HG02763 (cell line): ENCODE results near the gene GOLT1A.

ENCODE experiments used
- ATAC-seq: cut with Tn5 transposase; IDR thresholded peaks from one replicate; pipeline ENCODE4 v1.9.1; 2021; ENCODE audit warnings: mild to moderate bottlenecking, moderate library complexity; ENCODE audit not compliant: unreplicated experiment

The GOLT1A gene

GRCh38 chr1:204221271-204221670, 7.5 kb upstream of the GOLT1A start:
- ATAC-seq, result no peak

GRCh38 chr1:204219971-204220616, 6.3 kb upstream of the GOLT1A start:
- no peak for ATAC-seq

- ATAC-seq, result no peak
These were observed 4.8 kb upstream of the GOLT1A start for GRCh38 chr1:204218552-204218951.

- ATAC-seq, result no peak
These were observed 3.8 kb upstream of the GOLT1A start for GRCh38 chr1:204217648-204218000.

GRCh38 chr1:204216880-204217647, 3.3 kb upstream of the GOLT1A start:
- no peak for ATAC-seq

DNA sequence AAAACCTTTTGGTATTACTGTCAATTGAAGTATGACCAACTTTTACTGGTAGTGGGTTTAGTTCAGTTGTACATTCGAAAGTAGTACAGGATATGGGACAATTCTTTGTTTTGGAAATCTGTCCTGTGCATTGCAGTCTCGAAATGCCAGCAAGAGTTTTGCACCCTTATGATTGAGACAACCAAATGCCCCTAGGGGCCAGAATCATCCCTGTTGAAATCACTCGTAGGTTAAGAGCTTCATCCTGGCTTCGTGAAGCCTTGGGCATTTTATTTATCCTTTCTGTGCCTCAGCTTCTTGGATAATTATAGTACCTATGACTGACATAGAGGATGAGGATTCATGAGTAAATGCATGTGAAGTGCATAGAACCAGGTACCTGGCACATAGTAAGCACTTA, 2.4 kb upstream of the GOLT1A start:
- no peak for ATAC-seq

DNA sequence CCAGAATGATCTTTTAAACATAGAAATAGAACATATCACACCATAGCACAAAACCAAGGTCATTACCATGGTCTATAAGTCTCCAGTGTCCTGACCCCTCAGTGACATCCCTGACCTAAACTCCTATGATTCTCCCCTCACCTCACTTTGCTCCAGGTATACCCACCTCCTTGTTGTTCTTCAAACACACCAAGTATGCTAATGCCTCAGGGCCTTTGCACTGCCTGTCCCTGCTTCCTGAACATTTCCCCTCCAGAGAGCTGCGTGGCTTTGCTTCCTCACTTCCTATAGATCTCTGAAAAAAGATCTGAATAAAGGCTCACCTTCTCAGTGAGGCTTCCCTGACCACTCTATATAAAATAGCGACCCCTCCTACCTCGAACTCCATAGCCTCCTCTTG, 1.1 kb downstream of the GOLT1A start:
- no peak for ATAC-seq

DNA sequence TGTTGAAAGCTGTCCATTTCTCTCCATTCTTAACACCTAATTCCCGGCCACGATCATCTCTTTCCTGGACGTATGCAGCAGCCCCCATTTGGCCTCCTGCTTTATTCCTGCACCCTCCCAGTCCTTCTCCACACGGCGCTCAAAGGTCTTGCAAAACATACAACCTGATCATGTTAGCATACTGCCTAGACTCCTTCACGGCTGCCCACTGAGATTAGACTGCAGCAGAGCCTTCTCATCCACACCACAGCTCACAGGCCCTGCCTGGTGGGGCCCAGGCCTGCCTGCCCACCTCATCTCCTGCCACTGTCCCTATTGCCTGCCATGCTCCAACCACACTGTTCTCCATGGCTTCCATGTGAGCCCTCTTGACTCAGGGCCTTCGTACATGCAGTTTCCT, 2.7 kb downstream of the GOLT1A start:
- no peak for ATAC-seq

DNA sequence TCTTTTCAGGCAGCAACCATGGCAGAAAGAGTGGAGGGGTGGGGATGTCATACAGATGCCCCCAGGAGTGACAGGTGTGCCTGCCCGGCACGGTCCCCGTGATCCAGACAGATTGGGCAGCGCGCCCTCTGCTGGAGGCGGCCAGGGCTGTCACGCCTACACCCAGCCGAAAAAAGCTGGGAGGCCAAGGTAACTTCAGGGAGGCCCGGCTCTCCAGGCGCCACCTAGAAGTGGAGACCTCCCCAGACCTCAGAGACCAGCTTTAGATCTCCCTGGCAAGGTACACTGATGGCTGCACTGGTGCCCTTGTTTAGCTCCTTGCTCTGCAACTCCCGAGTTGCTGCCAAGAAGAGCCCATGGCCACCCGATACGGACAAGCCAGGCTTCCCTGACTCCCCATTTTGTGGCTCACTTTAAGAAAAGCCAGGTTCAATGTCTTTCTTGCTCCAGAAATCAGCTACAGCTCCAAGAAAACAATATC, 6.6 kb downstream of the GOLT1A start:
- ATAC-seq, result no peak

DNA sequence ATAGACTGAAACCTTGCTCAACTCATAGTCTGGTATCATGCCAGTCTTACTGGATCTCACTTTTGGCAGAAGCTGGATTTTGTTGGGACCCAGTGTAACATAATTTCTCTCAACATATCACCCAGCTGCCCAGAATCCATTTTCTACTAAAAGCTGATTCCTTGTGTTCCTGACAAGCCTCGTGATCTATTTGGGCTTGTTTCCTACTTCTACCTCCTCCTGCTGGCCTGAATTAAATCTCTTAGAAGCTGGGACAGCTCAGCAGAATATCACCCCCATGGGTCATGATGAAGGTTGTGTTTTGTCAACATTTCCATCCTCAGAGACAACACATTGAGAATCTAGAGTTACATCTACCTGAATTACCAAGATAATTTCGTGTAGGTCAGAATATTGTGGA, 7.7 kb downstream of the GOLT1A start:
- ATAC-seq, result no peak

DNA sequence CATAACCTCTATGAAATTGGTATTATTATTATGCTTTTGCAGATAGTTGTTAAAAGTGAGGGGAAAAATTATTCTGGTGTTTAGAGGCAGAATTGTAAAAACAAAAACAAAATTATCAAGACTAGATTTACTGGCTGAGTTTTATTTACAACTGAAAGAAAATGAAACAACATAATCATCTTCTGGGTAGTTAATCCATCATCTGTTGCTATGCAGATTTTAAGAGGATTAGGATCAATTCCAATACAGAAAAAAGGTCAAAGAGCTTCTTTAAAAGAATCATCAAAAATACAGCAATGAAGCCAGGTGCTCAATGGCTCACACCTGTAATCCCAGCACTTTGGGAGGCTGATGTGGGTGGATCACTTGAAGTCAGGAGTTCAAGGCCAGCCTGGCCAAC, 8.3 kb downstream of the GOLT1A start:
- no peak for ATAC-seq

- ATAC-seq, result no peak
These were observed 8.8 kb downstream of the GOLT1A start for GRCh38 chr1:204204944-204205343.

GRCh38 chr1:204203206-204203767, 10.5 kb downstream of the GOLT1A start:
- no peak for ATAC-seq

GRCh38 chr1:204202481-204202880, 11.3 kb downstream of the GOLT1A start:
- no peak for ATAC-seq

DNA sequence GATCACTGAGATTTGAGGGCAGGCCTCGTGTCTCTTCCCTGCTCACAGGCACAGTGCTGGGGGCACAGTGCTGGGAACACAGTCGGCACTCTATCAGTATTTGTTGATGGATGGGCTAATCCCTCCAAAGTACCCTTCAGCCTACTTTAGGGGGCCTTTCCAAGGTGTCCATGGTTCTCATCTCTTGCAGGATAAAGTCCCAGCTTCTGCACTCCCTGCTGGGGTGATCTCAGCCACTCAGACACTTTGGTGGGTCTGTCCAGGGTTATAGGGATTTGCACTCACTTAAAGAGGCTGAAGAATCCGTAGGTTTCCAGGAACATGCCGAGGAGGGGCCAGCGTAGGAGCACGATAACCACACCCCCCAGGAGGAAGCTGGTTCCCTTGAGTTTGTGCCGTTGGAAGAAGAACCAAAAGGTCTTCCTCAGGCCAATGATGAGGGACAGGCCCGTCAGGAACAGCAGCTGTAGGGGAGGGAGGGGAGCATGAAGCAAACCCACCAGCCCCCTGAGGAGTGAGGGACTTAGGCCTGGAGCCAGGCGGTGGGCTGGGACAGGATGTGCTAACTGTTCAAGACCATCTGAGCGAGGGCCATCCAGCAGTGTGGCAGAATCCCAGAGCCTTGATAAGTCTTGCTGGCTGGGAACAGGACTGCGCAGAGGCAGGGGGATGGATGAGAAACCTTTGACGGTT, 12.3 kb downstream of the GOLT1A start:
- ATAC-seq, result no peak

DNA sequence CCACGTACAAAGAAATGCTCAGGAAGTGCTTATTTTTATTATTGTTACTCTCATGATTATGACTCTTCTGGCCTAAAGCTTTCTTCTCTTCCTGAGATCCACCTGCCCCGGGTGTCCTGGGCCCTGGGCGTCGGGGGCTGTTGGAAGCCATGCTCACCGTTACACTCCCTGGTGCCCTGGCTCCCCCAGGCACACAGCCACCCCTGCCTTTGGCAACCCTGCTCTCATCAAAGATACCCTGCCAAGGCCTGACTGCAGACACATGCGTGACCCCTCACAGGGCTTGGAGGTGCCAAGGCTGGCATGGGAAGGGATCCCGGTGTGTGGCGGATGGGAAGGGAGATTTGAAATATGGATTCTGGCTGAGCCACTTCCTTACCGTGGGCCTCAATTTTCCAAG, 14.2 kb downstream of the GOLT1A start:
- no peak for ATAC-seq

- no peak for ATAC-seq
These were observed 15.1 kb downstream of the GOLT1A start for GRCh38 chr1:204198348-204199340.

- ATAC-seq, result no peak
These were observed 16.7 kb downstream of the GOLT1A start for GRCh38 chr1:204197068-204197467.

GRCh38 chr1:204196068-204196795, 17.6 kb downstream of the GOLT1A start, which contains the start of gene KISS1:
Gene KISS1, minus strand, starts transcription at chr1:204196491. Its CDS starts 3,615 bp downstream, at chr1:204192876.
- no peak for ATAC-seq

GRCh38 chr1:204194771-204195170, 19.0 kb downstream of the GOLT1A start:
- no peak for ATAC-seq
